T-helper 17 cell (primary cell): ENCODE results near the gene SLC28A3. TPM values are rescaled to one million over a fixed set of nuclear protein-coding genes. Genes with fewer than 3 reads are reported as not detected.

Experiments used
- ATAC-seq: fragments of 150-1000 bp; cut with Tn5 transposase; 2 replicates; pipeline ENCODE4 v1.10.0; 2021; ENCODE audit warnings: mild to moderate bottlenecking, moderate library complexity
- DNase-seq, 3 donors: peaks; one replicate each; pipeline versions ENCODE4 v3.0.0 to v3.0.0-alpha.2; 2020 to 2021
- H3K9me3 ChIP-seq: one replicate; pipeline ENCODE4 v1.7.0; 2013; ENCODE audit warnings: low read length, mild to moderate bottlenecking; ENCODE audit not compliant: control insufficient read depth, poor library complexity, severe bottlenecking
- H3K27ac Mint-ChIP-seq: one replicate; pipeline ENCODE4 v1.8.0; 2022; ENCODE audit warnings: mild to moderate bottlenecking, moderate library complexity, mixed read lengths
- H3K27me3 Mint-ChIP-seq: one replicate; pipeline ENCODE4 v1.8.0; 2022; ENCODE audit warnings: mixed read lengths
- H3K36me3 Mint-ChIP-seq: one replicate; pipeline ENCODE4 v1.8.0; 2022; ENCODE audit warnings: low read depth, mixed read lengths
- H3K4me1 Mint-ChIP-seq: one replicate; pipeline ENCODE4 v1.8.0; 2022; ENCODE audit warnings: mild to moderate bottlenecking, mixed read lengths
- H3K4me3 Mint-ChIP-seq: one replicate; pipeline ENCODE4 v1.8.0; 2022; ENCODE audit warnings: mild to moderate bottlenecking, moderate library complexity, mixed read lengths
- total RNA-seq, 4 donors: library from RNA in 2 of 4; stranded (reverse) in 2 of 4; gene quantifications; one replicate each; pipeline ENCODE4 v1.2.3 and lab custom pipeline; 2022 to 2026

Gene SLC28A3
- total RNA-seq, 2 donors from 2014 or later, result not detected

GRCh38 chr9:84276741-84277140 is 63.8 kb downstream of the SLC28A3 start:
- H3K27me3 Mint-ChIP-seq, result peaks cover 28% of the 10 kb centered on the region

DNA sequence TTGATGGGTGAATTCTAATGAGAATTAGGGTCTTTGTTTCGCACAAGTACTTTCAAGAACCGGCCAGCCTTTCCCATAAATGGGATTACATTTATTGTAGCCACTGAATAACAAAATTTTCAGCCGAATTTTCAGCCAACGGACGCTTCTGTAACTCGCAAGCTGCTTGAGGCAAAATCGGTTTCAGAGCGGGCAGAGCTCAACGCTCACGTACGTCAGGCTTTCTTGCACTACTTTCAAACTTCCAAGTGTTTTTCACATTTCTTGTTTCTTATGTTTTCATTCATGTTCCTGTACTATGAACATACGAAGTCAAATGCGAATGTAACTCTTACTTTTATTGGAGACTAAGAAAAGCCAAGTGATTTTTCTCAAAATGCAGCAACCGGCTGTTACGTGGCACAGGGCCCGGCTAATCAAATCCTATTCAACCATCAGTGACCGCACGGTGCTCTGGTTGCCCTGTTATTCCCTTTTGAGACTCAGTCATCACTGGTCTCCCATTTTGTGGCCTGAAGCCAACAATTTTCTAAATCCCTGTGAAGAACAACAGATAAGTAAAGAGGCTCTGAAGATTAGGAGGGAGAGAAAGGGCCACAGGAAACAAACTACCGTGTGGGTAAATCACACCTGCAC is 68.5 kb downstream of the SLC28A3 start:
- Mint-ChIP-seq H3K27me3 (peaks cover 42% of the 10 kb centered on the region), H3K36me3 (no peaks in the 10 kb centered on the region), H3K27ac (no peak overlapping the region), H3K4me1 (peaks cover 5% of the 10 kb centered on the region), H3K4me3 (no peak overlapping the region)
- ATAC-seq, result no peak
- H3K9me3 ChIP-seq, result no peaks in the 10 kb centered on the region
- DNase-seq, result no peak

More at GRCh38 chr9:84276741-84277140, 63.8 kb downstream of the SLC28A3 start:
- Mint-ChIP-seq H3K27ac (no peak overlapping the region), H3K36me3 (no peaks in the 10 kb centered on the region), H3K4me3 (no peak overlapping the region), H3K4me1 (no peaks in the 10 kb centered on the region)
- ATAC-seq (no peak), DNase-seq (no peak)
- no peaks in the 10 kb centered on the region for H3K9me3 ChIP-seq

DNA sequence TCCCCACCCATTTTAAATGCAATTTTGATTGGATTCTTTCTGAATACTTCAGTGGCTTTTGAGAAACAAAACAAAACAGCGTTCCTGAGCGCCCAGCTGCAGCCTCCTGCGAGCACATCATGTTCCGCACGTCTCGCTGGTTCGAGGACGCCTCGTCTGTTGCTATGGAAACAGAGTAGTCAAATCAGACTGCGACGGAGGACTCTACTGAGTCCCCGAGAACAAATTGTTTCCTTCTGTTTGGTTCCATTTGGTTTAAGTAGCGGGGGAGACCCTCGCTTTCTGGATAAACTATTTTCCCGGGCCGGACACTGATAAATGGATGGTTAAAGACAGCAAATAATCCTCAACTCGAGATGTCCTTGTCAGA is 69.0 kb downstream of the SLC28A3 start:
- H3K9me3 ChIP-seq, result no peaks in the 10 kb centered on the region
- H3K4me1 Mint-ChIP-seq, result peaks cover 5% of the 10 kb centered on the region
- no peak for DNase-seq
- H3K4me3 Mint-ChIP-seq, result peak overlapping the region; percentile 33
- peaks cover 40% of the 10 kb centered on the region for H3K27me3 Mint-ChIP-seq
- H3K27ac Mint-ChIP-seq, result no peak overlapping the region
- peak; percentile 78 for ATAC-seq
- H3K36me3 Mint-ChIP-seq, result no peaks in the 10 kb centered on the region

- peaks cover 40% of the 10 kb centered on the region for H3K27me3 Mint-ChIP-seq
- H3K9me3 ChIP-seq, result no peaks in the 10 kb centered on the region
- H3K4me3 Mint-ChIP-seq, result no peak overlapping the region
- H3K27ac Mint-ChIP-seq, result no peak overlapping the region
- ATAC-seq (peak; percentile 21), DNase-seq (no peak)
- H3K36me3 Mint-ChIP-seq, result no peaks in the 10 kb centered on the region
- H3K4me1 Mint-ChIP-seq, result peaks cover 9% of the 10 kb centered on the region
These were observed 69.6 kb downstream of the SLC28A3 start for GRCh38 chr9:84270847-84271530.

GRCh38 chr9:84266087-84266561 is 74.4 kb downstream of the SLC28A3 start:
- H3K9me3 ChIP-seq, result no peaks in the 10 kb centered on the region
- ATAC-seq (no peak), DNase-seq (no peak)
- H3K27ac Mint-ChIP-seq, result peak overlapping the region; percentile 37
- no peaks in the 10 kb centered on the region for H3K36me3 Mint-ChIP-seq
- peaks cover 23% of the 10 kb centered on the region for H3K27me3 Mint-ChIP-seq
- H3K4me3 Mint-ChIP-seq, result peak overlapping the region; percentile 49
- H3K4me1 Mint-ChIP-seq, result peaks cover 4% of the 10 kb centered on the region

GRCh38 chr9:84264307-84265029 is 76.1 kb downstream of the SLC28A3 start:
- Mint-ChIP-seq H3K4me1 (peaks cover 5% of the 10 kb centered on the region), H3K4me3 (no peak overlapping the region), H3K36me3 (no peaks in the 10 kb centered on the region), H3K27ac (no peak overlapping the region), H3K27me3 (peaks cover 19% of the 10 kb centered on the region)
- no peak for DNase-seq
- H3K9me3 ChIP-seq, result no peaks in the 10 kb centered on the region
- ATAC-seq, result no peak

DNA sequence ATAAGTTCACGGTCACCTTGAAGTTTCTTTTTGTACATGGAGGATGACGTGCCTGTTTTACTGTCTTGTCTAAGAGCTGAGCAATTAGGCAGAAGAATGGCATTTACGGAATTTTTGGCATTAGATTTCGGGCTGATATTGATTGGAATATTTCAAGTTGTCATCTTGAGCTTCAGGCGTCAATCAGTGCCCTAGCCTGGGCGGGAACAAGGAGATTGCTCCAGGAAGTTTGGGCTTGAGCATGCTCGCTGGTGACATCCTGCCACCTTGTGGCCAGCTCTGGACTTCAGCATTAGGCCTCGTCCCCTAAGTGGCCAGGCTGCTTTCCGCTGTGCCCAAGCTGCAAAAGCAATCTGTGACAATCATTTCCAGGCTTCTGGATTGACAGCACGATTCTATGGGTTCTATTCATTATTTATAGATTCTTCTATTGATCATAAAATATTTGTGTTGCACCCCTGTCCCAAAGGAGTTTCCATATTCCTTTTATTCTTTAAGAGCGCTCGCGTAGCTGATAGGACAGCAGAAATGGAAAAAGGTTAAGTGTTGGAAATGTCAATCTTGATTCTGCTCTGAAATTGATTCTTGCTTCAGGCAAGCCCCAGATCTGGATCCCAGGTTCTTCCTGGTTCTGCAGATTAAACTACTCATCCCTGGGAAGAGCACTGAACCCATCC is 79.3 kb downstream of the SLC28A3 start:
- peak overlapping the region; percentile 66 for H3K4me3 Mint-ChIP-seq
- H3K36me3 Mint-ChIP-seq, result no peaks in the 10 kb centered on the region
- no peaks in the 10 kb centered on the region for H3K9me3 ChIP-seq
- H3K27me3 Mint-ChIP-seq, result peaks cover 35% of the 10 kb centered on the region
- DNase-seq (peak; percentile 13 to 22 (median 16)), ATAC-seq (peak; percentile 59)
- peaks cover 3% of the 10 kb centered on the region for H3K4me1 Mint-ChIP-seq
- no peak overlapping the region for H3K27ac Mint-ChIP-seq

DNA sequence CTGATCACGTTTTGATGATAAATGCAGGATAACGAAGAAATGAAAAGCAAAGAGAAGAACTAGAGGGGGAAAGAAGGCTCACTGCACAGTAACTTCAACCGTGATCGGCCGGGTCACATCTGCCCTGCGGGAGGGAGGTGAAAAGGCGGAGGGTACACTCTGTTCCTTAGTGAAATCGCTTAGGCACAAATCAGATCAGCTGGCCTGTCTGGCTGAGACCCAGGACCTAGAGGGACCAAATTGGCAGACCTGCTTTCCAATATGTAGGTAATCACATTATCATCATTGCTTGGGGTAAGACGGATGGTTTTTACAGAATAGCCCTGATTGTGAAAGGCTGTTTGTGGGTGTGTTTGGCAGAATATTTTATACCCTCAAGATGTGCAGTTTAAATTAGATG is 82.2 kb downstream of the SLC28A3 start:
- Mint-ChIP-seq H3K36me3 (no peaks in the 10 kb centered on the region), H3K27ac (peak overlapping the region; percentile 47), H3K27me3 (peaks cover 54% of the 10 kb centered on the region), H3K4me1 (peaks cover 2% of the 10 kb centered on the region), H3K4me3 (peak overlapping the region; percentile 28)
- no peaks in the 10 kb centered on the region for H3K9me3 ChIP-seq
- DNase-seq (no peak), ATAC-seq (no peak)

- DNase-seq (no peak), ATAC-seq (no peak)
- Mint-ChIP-seq H3K4me1 (peaks cover 3% of the 10 kb centered on the region), H3K36me3 (no peaks in the 10 kb centered on the region), H3K4me3 (no peak overlapping the region), H3K27me3 (peaks cover 61% of the 10 kb centered on the region), H3K27ac (no peak overlapping the region)
- no peaks in the 10 kb centered on the region for H3K9me3 ChIP-seq
These were observed 84.9 kb downstream of the SLC28A3 start for GRCh38 chr9:84255696-84256095.

DNA sequence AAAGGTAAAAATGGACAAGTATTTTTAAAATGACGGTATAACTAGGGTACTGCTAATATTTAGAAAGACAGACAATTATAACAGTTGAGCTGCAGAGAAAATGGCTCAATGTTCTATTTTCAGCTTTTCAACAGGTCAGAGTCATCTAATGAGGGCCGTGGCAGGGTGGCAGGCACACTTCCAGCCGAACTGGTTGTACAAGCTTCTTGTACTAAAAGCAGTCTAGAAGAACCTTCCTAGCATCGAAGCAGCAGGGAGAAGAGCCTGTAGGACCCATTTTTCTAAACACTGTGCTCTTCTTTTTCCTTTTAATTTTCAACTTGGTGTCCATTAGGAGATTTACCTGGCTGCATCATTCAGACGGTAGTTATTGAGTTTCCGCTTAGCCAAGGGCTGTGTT is 85.6 kb downstream of the SLC28A3 start:
- Mint-ChIP-seq H3K27me3 (peaks cover 59% of the 10 kb centered on the region), H3K4me3 (no peak overlapping the region), H3K27ac (no peak overlapping the region), H3K4me1 (peaks cover 3% of the 10 kb centered on the region), H3K36me3 (no peaks in the 10 kb centered on the region)
- DNase-seq (no peak), ATAC-seq (no peak)
- no peaks in the 10 kb centered on the region for H3K9me3 ChIP-seq

DNA sequence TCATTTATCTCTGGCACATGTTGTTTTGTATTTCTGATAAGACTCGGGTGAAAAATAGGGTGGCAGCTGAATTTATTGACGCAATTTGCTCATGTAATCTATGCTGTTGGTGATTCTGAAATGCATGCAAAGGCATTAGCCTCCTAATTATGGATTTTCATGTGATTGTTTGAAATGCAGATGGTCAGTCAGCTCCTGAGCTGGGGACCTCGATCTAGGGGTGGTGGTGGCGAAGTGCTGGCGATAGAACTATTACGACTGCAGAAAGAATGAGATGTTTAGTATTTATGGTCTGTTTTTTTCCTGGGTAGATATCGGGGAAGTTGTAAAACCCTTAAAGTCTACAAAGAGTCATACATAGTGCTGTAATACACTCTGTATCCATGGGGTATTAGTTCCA is 88.6 kb downstream of the SLC28A3 start:
- no peaks in the 10 kb centered on the region for H3K36me3 Mint-ChIP-seq
- ATAC-seq, result no peak
- H3K9me3 ChIP-seq, result no peaks in the 10 kb centered on the region
- H3K27me3 Mint-ChIP-seq, result peaks cover 44% of the 10 kb centered on the region
- no peak overlapping the region for H3K4me3 Mint-ChIP-seq
- no peak for DNase-seq
- H3K4me1 Mint-ChIP-seq, result peaks cover 3% of the 10 kb centered on the region
- H3K27ac Mint-ChIP-seq, result no peak overlapping the region

DNA sequence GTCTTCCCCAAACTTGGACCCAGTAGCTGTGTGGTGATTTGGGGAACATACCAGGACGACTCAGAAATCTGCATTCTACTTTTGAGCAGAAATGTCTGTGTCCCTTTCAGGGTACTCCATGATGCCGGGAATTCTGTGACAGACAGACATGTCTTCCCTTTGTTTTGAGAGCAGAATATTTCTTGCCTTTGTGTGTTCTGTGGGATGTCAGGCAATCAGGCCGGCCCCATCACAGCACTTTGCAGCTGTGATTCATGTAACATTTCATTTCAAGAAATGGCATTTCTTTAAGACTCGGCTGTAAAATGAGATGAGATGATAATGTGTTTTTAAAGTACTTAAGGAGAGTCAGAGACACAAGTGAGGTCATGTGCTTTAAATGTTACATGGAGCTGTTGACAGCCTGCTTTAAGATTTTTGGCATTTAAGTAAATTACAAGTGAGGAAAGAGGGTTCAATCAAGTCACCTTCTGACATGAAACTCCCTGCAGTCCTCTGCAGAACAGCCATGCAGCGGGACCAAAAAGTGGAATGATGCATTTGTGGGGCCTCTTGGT is 98.7 kb downstream of the SLC28A3 start:
- Mint-ChIP-seq H3K4me1 (no peaks in the 10 kb centered on the region), H3K36me3 (peaks cover 7% of the 10 kb centered on the region), H3K27me3 (peaks cover 50% of the 10 kb centered on the region), H3K27ac (no peak overlapping the region), H3K4me3 (no peak overlapping the region)
- no peak for ATAC-seq
- DNase-seq, result no peak
- no peaks in the 10 kb centered on the region for H3K9me3 ChIP-seq

DNA sequence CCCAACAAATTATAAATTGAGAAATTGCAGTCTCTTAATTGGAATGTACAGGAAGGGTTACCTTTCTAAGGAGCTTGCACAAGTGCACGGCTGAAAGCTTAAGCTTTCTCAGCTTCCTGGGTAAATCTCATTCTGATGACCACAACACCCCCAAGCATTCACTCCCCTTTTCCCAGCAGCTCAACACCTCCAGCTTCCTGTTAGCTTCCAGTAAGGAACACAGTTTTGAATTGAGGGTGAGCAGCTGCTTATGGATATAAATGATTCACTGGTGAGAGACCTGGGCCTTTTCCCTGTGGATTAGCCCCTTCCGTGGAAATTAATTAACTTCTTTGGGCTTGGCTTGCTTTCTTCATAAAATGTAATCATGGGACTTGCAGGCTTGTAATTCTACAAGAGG is 101.2 kb downstream of the SLC28A3 start:
- no peak for ATAC-seq
- H3K36me3 Mint-ChIP-seq, result peaks cover 4% of the 10 kb centered on the region
- no peaks in the 10 kb centered on the region for H3K4me1 Mint-ChIP-seq

More for the DNA sequence above, 101.2 kb downstream of the SLC28A3 start:
- no peak overlapping the region for H3K4me3 Mint-ChIP-seq
- DNase-seq, result no peak
- no peaks in the 10 kb centered on the region for H3K9me3 ChIP-seq
- H3K27ac Mint-ChIP-seq, result no peak overlapping the region
- peaks cover 36% of the 10 kb centered on the region for H3K27me3 Mint-ChIP-seq
